LNCaP clone FGC (cell line): ENCODE measurements around the gene OLFML2B.

Experiments
- DNase-seq: peaks from one replicate; pipeline ENCODE4 v3.0.0-alpha.2; 2011; ENCODE audit warnings: low read depth
- H3K4me3 ChIP-seq: 2 replicates; pipeline ENCODE4 v1.5.1; 2011; ENCODE audit warnings: mild to moderate bottlenecking, low read depth, low read length, control low read depth
- TF ChIP-seq, protein P1 (sequence below): IDR thresholded peaks from 2 replicates; pipeline ENCODE4 v1.5.1; 2012; ENCODE audit warnings: mild to moderate bottlenecking; ENCODE audit not compliant: control insufficient read depth, insufficient read depth; ENCODE audit errors: extremely low read depth

Gene OLFML2B

GRCh38 chr1:161981735-161982506 is 41.7 kb downstream of the OLFML2B start:
- no peak overlapping the region for H3K4me3 ChIP-seq
- TF ChIP-seq, protein P1, sequence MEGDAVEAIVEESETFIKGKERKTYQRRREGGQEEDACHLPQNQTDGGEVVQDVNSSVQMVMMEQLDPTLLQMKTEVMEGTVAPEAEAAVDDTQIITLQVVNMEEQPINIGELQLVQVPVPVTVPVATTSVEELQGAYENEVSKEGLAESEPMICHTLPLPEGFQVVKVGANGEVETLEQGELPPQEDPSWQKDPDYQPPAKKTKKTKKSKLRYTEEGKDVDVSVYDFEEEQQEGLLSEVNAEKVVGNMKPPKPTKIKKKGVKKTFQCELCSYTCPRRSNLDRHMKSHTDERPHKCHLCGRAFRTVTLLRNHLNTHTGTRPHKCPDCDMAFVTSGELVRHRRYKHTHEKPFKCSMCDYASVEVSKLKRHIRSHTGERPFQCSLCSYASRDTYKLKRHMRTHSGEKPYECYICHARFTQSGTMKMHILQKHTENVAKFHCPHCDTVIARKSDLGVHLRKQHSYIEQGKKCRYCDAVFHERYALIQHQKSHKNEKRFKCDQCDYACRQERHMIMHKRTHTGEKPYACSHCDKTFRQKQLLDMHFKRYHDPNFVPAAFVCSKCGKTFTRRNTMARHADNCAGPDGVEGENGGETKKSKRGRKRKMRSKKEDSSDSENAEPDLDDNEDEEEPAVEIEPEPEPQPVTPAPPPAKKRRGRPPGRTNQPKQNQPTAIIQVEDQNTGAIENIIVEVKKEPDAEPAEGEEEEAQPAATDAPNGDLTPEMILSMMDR = no peak
- no peak for DNase-seq

- TF ChIP-seq, protein P1 = no peak
- no peak for DNase-seq
- H3K4me3 ChIP-seq = no peak overlapping the region
Observed at GRCh38 chr1:161981126-161981525, 42.5 kb downstream of the OLFML2B start.

DNA sequence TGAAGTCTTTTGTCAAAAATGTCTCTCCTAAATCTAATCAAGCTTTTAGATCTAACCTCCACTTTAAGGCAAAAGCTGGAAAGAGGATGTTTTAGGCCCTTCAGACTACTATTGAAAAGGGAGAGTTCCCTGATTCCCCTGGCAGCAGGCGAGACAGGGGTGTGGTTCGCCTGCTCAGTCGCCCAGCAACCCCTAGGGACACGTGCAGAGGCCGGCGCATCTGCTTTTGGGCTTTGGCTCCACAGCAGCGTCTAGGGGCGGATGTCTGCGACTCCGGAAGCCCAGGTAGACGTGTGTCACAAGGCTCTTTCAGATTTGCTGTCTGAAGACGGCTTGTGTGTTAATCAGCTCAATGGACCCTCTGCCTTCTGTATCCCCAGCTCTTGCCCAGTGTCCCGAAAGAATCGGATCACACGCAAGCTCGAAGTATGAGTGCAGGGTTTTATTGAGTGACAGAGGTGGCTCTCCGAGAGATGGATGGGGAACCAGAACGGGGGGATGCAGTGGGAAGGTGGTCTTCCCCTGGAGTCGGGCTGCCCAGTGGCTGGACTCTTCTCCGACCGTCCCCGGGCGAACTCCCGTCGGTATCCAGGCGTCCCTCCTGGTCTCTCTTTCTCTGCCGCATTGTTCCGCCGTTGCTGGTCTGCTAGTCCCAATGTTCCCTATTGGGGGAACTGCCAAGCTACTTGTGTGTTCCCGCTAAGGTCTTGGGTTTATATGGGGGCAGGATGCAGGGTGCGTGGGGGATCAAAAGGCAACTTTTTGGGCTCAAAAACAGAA is 45.5 kb downstream of the OLFML2B start:
- H3K4me3 ChIP-seq = no peak overlapping the region
- TF ChIP-seq, protein P1 = no peak
- DNase-seq = no peak

DNA sequence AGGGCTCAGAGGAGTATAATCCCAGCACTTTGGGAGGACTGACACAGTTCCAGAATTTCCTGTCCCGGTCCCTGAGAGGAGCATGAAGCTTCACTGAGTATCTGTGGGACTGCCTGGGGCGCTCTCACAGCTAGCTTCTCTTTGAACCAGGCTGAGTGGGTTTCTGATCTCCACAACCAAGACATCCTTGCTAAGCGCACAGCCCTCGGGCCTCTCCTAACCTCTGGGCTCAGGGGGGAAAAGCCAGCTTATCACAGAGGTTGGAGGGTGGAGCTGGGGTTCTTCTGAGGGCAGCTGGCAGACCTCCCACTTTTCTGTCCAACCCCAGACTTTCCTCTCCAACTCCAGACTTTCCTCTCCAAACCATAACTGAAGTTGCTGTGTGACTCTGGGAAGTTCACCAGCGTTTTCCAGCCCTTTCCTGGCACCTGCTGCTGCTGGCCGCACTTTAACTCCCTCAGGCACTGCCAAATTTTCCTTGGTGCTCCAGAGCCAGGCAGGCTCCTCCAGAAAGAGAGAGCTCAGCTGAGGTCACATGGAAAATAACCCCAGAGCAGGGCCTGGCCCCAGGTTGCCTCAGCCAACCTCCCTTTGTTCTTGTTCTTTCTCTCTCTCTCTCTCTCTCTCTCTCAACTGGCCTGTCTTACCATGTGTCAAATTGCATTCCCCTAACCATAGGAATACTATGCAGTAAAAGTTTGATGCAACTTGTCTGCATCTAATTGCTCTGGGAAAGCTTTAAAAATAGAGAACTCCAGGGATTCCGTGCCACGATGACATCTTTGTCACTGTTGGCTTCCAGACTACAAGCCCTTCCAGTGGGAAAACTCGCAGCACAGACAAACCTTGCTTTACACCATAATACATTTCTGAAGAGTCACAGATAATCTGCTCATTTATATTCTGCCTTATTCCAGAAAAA is 49.5 kb downstream of the OLFML2B start:
- TF ChIP-seq, protein P1 = no peak
- DNase-seq = peak; percentile 19
- H3K4me3 ChIP-seq = no peak overlapping the region

DNA sequence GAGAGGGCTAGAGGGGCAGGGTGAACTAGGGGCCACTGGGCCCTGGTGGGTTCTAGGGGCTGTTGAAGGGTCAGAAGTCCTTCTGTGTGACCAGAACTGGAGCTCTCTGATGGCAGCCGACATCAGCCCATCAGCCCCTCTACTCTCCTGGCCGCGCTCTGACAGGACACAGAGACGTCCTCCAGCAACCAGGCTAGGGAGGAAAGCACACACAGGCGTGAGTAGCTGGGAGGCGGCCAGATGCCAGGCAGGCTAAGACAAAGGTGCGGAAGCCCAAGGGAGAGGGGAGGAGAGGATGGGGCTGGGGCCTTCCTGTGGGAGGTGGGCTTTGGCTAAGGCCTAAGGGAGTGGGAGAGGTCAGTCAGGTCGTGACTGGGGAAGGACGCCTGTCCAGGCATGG is 50.8 kb downstream of the OLFML2B start:
- no peak overlapping the region for H3K4me3 ChIP-seq
- no peak for DNase-seq
- TF ChIP-seq, protein P1 = no peak

DNA sequence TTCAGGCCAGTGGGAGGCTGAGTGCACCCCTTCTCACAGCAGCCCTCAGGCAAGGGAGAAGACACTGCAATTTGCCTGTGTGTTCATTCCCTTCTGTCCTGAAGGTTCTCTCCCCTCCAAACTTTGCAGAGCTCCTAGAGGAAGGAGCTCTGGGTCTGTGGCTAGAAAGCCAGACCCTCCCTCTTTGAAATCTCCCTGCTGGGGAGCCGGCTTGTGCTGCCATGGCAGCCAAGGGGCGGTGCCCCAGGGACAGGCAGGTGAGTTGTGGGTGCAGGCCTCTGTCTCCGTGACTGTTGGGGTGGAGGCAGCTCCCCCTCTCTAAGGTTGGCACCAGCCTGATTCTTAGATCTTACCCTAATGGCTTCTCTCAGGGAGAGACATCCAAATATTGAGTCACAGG is 53.0 kb downstream of the OLFML2B start:
- no peak for DNase-seq
- TF ChIP-seq, protein P1 = no peak
- H3K4me3 ChIP-seq = no peak overlapping the region
